Measurements from ENCODE around the gene RALY.
A peak's percentile ranks its signal among the peaks of the same experiment; 100 is the strongest.

RALY gene

GRCh38 chr20:34017610-34018009 lies 23.9 kb downstream of the RALY start:
- Histone ChIP-seq H3K27me3 (ENCODE audit: control insufficient read depth, low read length) (no peaks in the 10 kb centered on the region), H4K20me1 (ENCODE audit: control insufficient read depth, insufficient read depth, low read depth, low read length) (peaks cover 44% of the 10 kb centered on the region), H3K4me1 (ENCODE audit: control insufficient read depth, low read length) (peaks cover 8% of the 10 kb centered on the region), H3K36me3 (ENCODE audit: control insufficient read depth, low read length) (peaks cover 10% of the 10 kb centered on the region), H3K79me2 (ENCODE audit: control insufficient read depth, low read length) (peaks cover 92% of the 10 kb centered on the region), H3K27ac (ENCODE audit: low read depth, low read length) (no peak overlapping the region), H3K4me2 (ENCODE audit: low read length) (no peak overlapping the region), H3F3A (ENCODE audit: control insufficient read depth, insufficient read depth) (no peaks in the 10 kb centered on the region), H3K9me3 (ENCODE audit: control insufficient read depth, insufficient read depth, low read length) (no peaks in the 10 kb centered on the region), H3K4me3 (ENCODE audit: low read length) (no peak overlapping the region), H3K9me2 (replicated peaks; ENCODE audit: control insufficient read depth, low read length) (no peaks in the 10 kb centered on the region)
- no peak for TF ChIP-seq CTCF (IDR thresholded peaks at IDR 0.05; ENCODE audit: low read depth, low read length, poor library complexity, severe bottlenecking)
- TF ChIP-seq EZH2phosphoT487 (IDR thresholded peaks at IDR 0.05; ENCODE audit: borderline replicate concordance, low read length): no peak

GRCh38 chr20:34018166-34018565 lies 24.5 kb downstream of the RALY start:
- no peak overlapping the region for H3K27ac ChIP-seq (ENCODE audit: low read depth, low read length)
- no peaks in the 10 kb centered on the region for H3K27me3 ChIP-seq (ENCODE audit: control insufficient read depth, low read length)
- H3K4me3 ChIP-seq (ENCODE audit: low read length): no peak overlapping the region
- H3K9me2 ChIP-seq (replicated peaks; ENCODE audit: control insufficient read depth, low read length): no peaks in the 10 kb centered on the region
- H3K9me3 ChIP-seq (ENCODE audit: control insufficient read depth, insufficient read depth, low read length): no peaks in the 10 kb centered on the region
- H3K36me3 ChIP-seq (ENCODE audit: control insufficient read depth, low read length): peaks cover 12% of the 10 kb centered on the region
- H3K4me2 ChIP-seq (ENCODE audit: low read length): no peak overlapping the region
- H3K4me1 ChIP-seq (ENCODE audit: control insufficient read depth, low read length): peaks cover 8% of the 10 kb centered on the region
- TF ChIP-seq EZH2phosphoT487 (IDR thresholded peaks at IDR 0.05; ENCODE audit: borderline replicate concordance, low read length) (no peak), CTCF (IDR thresholded peaks at IDR 0.05; ENCODE audit: low read depth, low read length, poor library complexity, severe bottlenecking) (no peak)
- peaks cover 92% of the 10 kb centered on the region for H3K79me2 ChIP-seq (ENCODE audit: control insufficient read depth, low read length)
- H4K20me1 ChIP-seq (ENCODE audit: control insufficient read depth, insufficient read depth, low read depth, low read length): peaks cover 44% of the 10 kb centered on the region
- H3F3A ChIP-seq (ENCODE audit: control insufficient read depth, insufficient read depth): no peaks in the 10 kb centered on the region

- no peaks in the 10 kb centered on the region for H3F3A ChIP-seq (ENCODE audit: control insufficient read depth, insufficient read depth)
- peaks cover 92% of the 10 kb centered on the region for H3K79me2 ChIP-seq (ENCODE audit: control insufficient read depth, low read length)
- TF ChIP-seq EZH2phosphoT487 (IDR thresholded peaks at IDR 0.05; ENCODE audit: borderline replicate concordance, low read length): no peak
- TF ChIP-seq CTCF (IDR thresholded peaks at IDR 0.05; ENCODE audit: low read depth, low read length, poor library complexity, severe bottlenecking): peak; percentile 58
- H3K4me2 ChIP-seq (ENCODE audit: low read length): no peak overlapping the region
- no peaks in the 10 kb centered on the region for H3K9me2 ChIP-seq (replicated peaks; ENCODE audit: control insufficient read depth, low read length)
- no peak overlapping the region for H3K4me3 ChIP-seq (ENCODE audit: low read length)
- H3K36me3 ChIP-seq (ENCODE audit: control insufficient read depth, low read length): peaks cover 9% of the 10 kb centered on the region; the same call in 1 of the 2 replicates
- H4K20me1 ChIP-seq (ENCODE audit: control insufficient read depth, insufficient read depth, low read depth, low read length): peaks cover 40% of the 10 kb centered on the region
- no peaks in the 10 kb centered on the region for H3K27me3 ChIP-seq (ENCODE audit: control insufficient read depth, low read length)
- H3K9me3 ChIP-seq (ENCODE audit: control insufficient read depth, insufficient read depth, low read length): no peaks in the 10 kb centered on the region
- peaks cover 14% of the 10 kb centered on the region for H3K4me1 ChIP-seq (ENCODE audit: control insufficient read depth, low read length)
- no peak overlapping the region for H3K27ac ChIP-seq (ENCODE audit: low read depth, low read length)
These were observed 28.6 kb downstream of the RALY start for GRCh38 chr20:34022151-34022838.

Data from DOHH2 (cell line).